T47D (cell line): ENCODE measurements around the gene MCRIP1.

ENCODE experiments used
- DNase-seq, 2 experiments: peaks; one replicate each; pipeline versions ENCODE4 v3.0.0 to v3.0.0-alpha.2; 2011 to 2012; ENCODE audit warnings: low read depth in 1 of 2, low spot score in 1 of 2
- JUND ChIP-seq: IDR thresholded peaks from 2 replicates; pipeline ENCODE4 v1.6.1; 2012; ENCODE audit warnings: low read depth
- in situ Hi-C: cut with HindIII; loops from 2 replicates; pipeline ENCODE4 v1.10.0; 2016; ENCODE audit warnings: low sequenced_read_pairs, low pct_unique_long_range_greater_than_20kb

The MCRIP1 gene

GRCh38 chr17:81807839-81808238, 25.3 kb downstream of the MCRIP1 start:
- DNase-seq = no peak
- no peak for TF ChIP-seq JUND
- in situ Hi-C loops = no loop called here

GRCh38 chr17:81807210-81807719, 25.8 kb downstream of the MCRIP1 start:
- in situ Hi-C loops = no loop called here
- TF ChIP-seq JUND = no peak
- DNase-seq = no peak

- DNase-seq = no peak
- TF ChIP-seq JUND = no peak
- in situ Hi-C loops = no loop called here
Measured at GRCh38 chr17:81806461-81807209, 26.5 kb downstream of the MCRIP1 start.

- in situ Hi-C loops = no loop called here
- no peak for TF ChIP-seq JUND
- DNase-seq = no peak
Measured at GRCh38 chr17:81805707-81806460, 27.2 kb downstream of the MCRIP1 start.

GRCh38 chr17:81804559-81805399, 28.3 kb downstream of the MCRIP1 start:
- TF ChIP-seq JUND = no peak
- in situ Hi-C loops = no loop called here
- DNase-seq = peak in 1 of 2 experiments; percentile 84

- TF ChIP-seq JUND = no peak
- DNase-seq = no peak
- in situ Hi-C loops = no loop called here
Measured at GRCh38 chr17:81803728-81804558, 29.1 kb downstream of the MCRIP1 start, which contains the start of gene GCGR. Gene GCGR, plus strand, starts transcription at chr17:81804150. Its CDS starts 4,869 bp downstream, at chr17:81809019.

GRCh38 chr17:81802856-81803643, 30.0 kb downstream of the MCRIP1 start:
- in situ Hi-C loops = no loop called here
- TF ChIP-seq JUND = no peak

GRCh38 chr17:81802048-81802758, 30.9 kb downstream of the MCRIP1 start:
- in situ Hi-C loops = no loop called here
- DNase-seq = no peak
- TF ChIP-seq JUND = no peak

More at GRCh38 chr17:81802856-81803643, 30.0 kb downstream of the MCRIP1 start:
- no peak for DNase-seq

GRCh38 chr17:81801327-81801726, 31.8 kb downstream of the MCRIP1 start:
- in situ Hi-C loops = no loop called here
- TF ChIP-seq JUND = no peak
- no peak for DNase-seq

GRCh38 chr17:81794509-81794908, 38.6 kb downstream of the MCRIP1 start:
- in situ Hi-C loops = no loop called here
- TF ChIP-seq JUND = no peak
- DNase-seq = peak in 1 of 2 experiments; percentile 68
